Measurements from ENCODE around the gene LDB3.

LDB3 gene

DNA sequence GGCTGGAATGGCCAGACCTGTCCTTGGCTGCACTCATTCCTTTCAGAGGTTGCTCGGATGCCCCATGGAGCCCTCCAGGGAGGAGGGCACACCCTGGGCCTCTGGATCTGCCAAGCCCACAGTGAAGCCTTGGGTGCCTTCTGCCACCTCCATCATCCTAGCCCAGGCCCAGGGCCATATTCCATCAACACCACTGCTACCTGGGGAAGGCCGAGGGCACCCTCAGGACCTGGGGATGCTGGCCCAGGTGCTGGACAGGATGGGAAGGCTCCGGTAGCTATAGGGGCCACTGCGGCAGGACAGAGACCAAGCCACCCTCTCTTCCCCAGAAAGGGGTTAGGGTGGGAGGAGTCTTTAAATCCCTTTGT, 13.2 kb upstream of the LDB3 start:
- DNase-seq (ENCODE audit: low spot score) = no peak
- in situ Hi-C loops (cut with MboI; ENCODE audit: low sequenced_read_pairs, unreplicated experiment) = no loop called here
- TF ChIP-seq CTCF (IDR thresholded peaks at IDR 0.05; ENCODE audit: borderline replicate concordance, control extremely low read depth, extremely low read depth, insufficient read depth, missing control alignments) = no peak

- in situ Hi-C loops (cut with MboI; ENCODE audit: low sequenced_read_pairs, unreplicated experiment) = no loop called here
- no peak for TF ChIP-seq CTCF (IDR thresholded peaks at IDR 0.05; ENCODE audit: borderline replicate concordance, control extremely low read depth, extremely low read depth, insufficient read depth, missing control alignments)
- no peak for DNase-seq (ENCODE audit: low spot score)
Measured at GRCh38 chr10:86655596-86655995, 12.7 kb upstream of the LDB3 start.

DNA sequence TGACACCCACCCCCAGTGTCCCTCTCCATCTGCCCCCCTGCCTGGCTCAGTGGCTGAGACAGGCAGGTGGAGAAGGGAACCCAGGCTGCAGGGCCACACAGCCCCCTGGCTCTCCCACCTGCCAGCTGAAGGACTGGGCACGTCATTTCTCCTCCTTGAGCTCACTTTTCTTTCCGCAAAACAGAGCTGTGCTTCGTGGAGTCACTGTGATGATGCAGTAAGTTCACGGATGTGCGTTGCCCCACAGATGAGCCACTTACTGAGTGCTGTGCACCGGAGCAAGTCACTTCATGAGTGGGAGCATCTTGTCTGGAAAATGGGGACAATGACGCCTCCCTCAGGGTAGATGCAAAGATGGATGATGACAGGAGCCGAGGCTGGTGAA, 11.3 kb upstream of the LDB3 start:
- no peak for TF ChIP-seq CTCF (IDR thresholded peaks at IDR 0.05; ENCODE audit: borderline replicate concordance, control extremely low read depth, extremely low read depth, insufficient read depth, missing control alignments)
- in situ Hi-C loops (cut with MboI; ENCODE audit: low sequenced_read_pairs, unreplicated experiment) = no loop called here
- no peak for DNase-seq (ENCODE audit: low spot score)

GRCh38 chr10:86657396-86658011, 10.8 kb upstream of the LDB3 start:
- in situ Hi-C loops (cut with MboI; ENCODE audit: low sequenced_read_pairs, unreplicated experiment) = no loop called here
- DNase-seq (ENCODE audit: low spot score) = no peak
- TF ChIP-seq CTCF (IDR thresholded peaks at IDR 0.05; ENCODE audit: borderline replicate concordance, control extremely low read depth, extremely low read depth, insufficient read depth, missing control alignments) = no peak

DNA sequence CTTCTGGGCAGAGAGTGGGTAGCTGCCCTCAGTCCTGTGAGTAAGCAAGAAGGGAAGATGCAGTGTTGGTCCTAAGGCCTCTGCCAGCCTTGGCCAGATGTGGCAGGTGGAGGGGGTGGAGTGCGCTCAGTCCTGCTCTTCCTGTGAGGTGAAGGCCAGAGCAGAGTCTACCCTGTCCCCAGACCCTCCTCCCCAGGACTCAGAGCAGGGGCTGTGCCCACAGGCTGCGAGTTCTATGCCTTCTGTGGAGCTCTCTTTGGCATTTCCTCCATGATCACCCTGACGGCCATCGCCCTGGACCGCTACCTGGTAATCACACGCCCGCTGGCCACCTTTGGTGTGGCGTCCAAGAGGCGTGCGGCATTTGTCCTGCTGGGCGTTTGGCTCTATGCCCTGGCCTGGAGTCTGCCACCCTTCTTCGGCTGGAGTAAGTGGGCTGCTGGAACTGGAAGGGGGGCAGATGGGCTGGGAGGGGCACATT, 10.0 kb upstream of the LDB3 start:
- TF ChIP-seq CTCF (IDR thresholded peaks at IDR 0.05; ENCODE audit: borderline replicate concordance, control extremely low read depth, extremely low read depth, insufficient read depth, missing control alignments) = no peak
- in situ Hi-C loops (cut with MboI; ENCODE audit: low sequenced_read_pairs, unreplicated experiment) = no loop called here
- DNase-seq (ENCODE audit: low spot score) = no peak

DNA sequence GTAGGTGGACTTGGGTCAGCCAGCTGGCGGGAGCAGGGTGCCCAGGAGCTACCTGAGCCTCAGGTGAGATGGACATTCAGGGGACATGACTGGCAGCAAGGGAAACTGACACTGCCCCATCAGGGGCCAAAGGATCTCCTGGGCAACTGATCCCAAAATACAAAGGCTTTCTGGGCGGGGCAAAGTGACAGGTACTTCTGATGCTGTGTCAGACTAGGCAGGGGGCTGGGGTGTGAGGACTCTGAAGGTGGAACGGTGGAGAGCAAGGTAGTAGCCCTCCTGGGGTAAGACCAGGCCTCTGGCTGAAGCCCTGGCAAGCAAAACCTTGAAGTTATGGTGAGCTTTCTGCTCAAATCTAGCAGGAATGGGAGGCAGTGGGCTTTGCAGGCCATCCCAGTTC, 9.6 kb upstream of the LDB3 start:
- in situ Hi-C loops (cut with MboI; ENCODE audit: low sequenced_read_pairs, unreplicated experiment) = no loop called here
- no peak for TF ChIP-seq CTCF (IDR thresholded peaks at IDR 0.05; ENCODE audit: borderline replicate concordance, control extremely low read depth, extremely low read depth, insufficient read depth, missing control alignments)
- DNase-seq (ENCODE audit: low spot score) = no peak
